Breast epithelium (tissue), 3 donors: ENCODE data around the gene SOCS7.

ENCODE experiments used
- CTCF ChIP-seq, 3 donors: fragments of 450-650 bp; IDR thresholded peaks; one replicate each; pipeline ENCODE4 v1.5.1; 2016 to 2017; ENCODE audit warnings: antibody characterized with exemption in 3 of 3, mild to moderate bottlenecking in 3 of 3, moderate library complexity in 3 of 3
- POLR2AphosphoS5 ChIP-seq, 3 donors: sonication (generic); formaldehyde crosslinking; IDR thresholded peaks; one replicate each; pipeline ENCODE4 v1.6.1; 2017; ENCODE audit warnings: antibody characterized with exemption in 3 of 3

- TF ChIP-seq CTCF (IDR thresholded peaks at IDR 0.05): no peak
- no peak for TF ChIP-seq POLR2AphosphoS5 (IDR thresholded peaks at IDR 0.05)
Observed at GRCh38 chr17:38344420-38344745, 7.3 kb upstream of the SOCS7 start.
